ENCODE results near the gene HLA-E.
"Not testable (repeated sequence)": the region's sequence is repeated elsewhere in the genome, so short reads cannot be mapped to it uniquely, and the experiment has no call there.

Gene HLA-E

DNA sequence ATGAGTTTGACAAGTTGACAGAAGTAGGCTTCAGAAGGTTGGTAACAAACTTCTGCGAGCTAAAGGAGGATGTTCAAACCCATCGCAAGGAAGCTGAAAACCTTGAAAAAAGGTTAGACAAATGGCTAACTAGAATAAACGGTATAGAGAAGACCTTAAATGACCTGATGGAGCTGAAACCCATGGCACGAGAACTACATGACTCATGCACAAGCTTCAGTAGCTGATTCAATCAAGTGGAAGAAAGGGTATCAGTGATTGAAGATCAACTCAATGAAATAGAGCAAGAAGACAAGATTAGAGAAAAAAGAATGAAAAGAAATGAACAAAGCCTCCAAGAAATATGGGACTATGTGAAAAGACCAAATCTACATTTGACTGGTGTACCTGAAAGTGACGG lies 32.6 kb downstream of the HLA-E start:
- Mint-ChIP-seq H3K27ac (peak overlapping the region; percentile 77), H3K4me1 (peaks cover 53 to 83% of the 10 kb centered on the region in 2 donors), H3K36me3 (peaks cover 10 to 18% of the 10 kb centered on the region in 2 donors), H3K4me3 (peak overlapping the region; percentile 3 to 6)
- ATAC-seq (replicated peaks); H3K27me3 Mint-ChIP-seq; DNase-seq; H3K9me3 Mint-ChIP-seq: not testable (repeated sequence)

DNA sequence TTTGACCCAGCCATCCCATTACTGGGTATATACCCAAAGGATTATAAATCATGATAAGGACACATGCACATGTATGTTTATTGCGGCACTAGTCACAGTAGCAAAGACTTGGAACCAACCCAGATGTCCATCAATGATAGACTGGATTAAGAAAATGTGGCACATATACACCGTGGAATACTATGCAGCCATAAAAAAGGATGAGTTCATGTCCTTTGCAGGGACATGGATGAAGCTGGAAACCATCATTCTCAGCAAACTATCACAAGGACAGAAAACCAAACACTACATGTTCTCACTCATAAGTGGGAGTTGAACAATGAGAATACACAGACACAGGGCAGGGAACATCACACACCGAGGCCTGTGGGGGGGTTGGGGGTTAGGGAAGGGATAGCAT lies 37.1 kb downstream of the HLA-E start:
- H3K36me3 Mint-ChIP-seq = peaks cover 6 to 12% of the 10 kb centered on the region in 2 donors
- DNase-seq; ATAC-seq (replicated peaks); H3K27me3 Mint-ChIP-seq; H3K9me3 Mint-ChIP-seq: not testable (repeated sequence)
- H3K4me1 Mint-ChIP-seq = peaks cover 60 to 87% of the 10 kb centered on the region in 2 donors
- H3K4me3 Mint-ChIP-seq = peak overlapping the region in 1 of 2 donors; percentile 18
- peak overlapping the region; percentile 70 for H3K27ac Mint-ChIP-seq

DNA sequence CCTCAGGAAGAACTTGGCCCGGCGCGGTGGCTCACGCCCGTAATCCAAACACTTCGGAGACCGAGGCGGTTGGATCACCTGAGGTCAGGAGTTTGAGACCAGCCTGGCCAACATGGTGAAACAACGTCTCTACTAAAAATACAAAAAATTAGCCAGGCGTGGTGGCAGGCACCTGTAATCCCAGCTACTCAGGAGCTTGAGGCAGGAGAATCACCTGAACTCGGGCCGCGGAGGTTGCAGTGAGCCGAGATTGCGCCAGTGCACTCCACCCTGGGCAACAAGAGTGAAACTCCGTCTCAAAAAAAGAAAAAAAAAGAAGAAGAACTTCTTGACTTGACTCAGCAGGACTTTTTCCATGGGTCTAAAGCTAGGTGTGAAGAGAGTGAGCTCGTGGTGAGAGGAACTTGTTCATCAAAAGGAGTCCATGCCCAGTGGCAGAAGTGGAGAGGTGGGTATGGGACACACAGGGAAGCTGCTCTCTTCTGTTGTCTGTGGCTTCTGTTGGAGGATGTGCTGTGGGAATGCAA lies 40.1 kb downstream of the HLA-E start:
- H3K36me3 Mint-ChIP-seq, H3K27me3 Mint-ChIP-seq, H3K9me3 Mint-ChIP-seq: not testable (repeated sequence)
- Mint-ChIP-seq H3K4me3 (peak overlapping the region; percentile 5 to 14), H3K4me1 (peaks cover 41 to 73% of the 10 kb centered on the region in 2 donors), H3K27ac (peak overlapping the region; percentile 81)
- ATAC-seq (replicated peaks) (peak; percentile 56 to 57), DNase-seq (peak; percentile 52)

DNA sequence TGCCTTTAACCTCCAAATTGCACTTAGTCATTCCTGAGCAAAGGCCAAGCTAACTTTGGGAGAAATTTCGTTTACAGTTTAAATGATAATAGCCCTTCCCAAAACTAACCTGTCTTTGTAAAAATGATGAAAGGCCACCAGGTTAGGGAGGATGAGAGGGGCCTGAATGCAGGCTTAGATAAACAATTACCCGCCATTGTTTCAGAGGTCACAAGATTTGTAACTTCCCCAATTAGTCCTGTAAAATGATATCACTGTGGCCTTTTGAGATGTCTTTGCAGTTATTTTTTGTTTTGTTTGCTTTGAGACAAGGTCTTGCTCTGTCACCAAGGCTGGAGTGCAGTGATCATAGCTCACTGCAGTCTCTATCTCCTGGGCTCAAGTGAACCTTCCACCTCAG lies 40.7 kb downstream of the HLA-E start:
- no peaks in the 10 kb centered on the region for H3K27me3 Mint-ChIP-seq
- ATAC-seq (replicated peaks) = peak in 1 of 2 donors; percentile 4
- H3K4me1 Mint-ChIP-seq = peaks cover 35 to 67% of the 10 kb centered on the region in 2 donors
- peaks cover 1% of the 10 kb centered on the region in 2 donors for H3K9me3 Mint-ChIP-seq
- peak overlapping the region; percentile 62 for H3K27ac Mint-ChIP-seq
- no peak for DNase-seq
- H3K4me3 Mint-ChIP-seq = no peak overlapping the region
- H3K36me3 Mint-ChIP-seq = peaks cover 4 to 5% of the 10 kb centered on the region in 2 donors

DNA sequence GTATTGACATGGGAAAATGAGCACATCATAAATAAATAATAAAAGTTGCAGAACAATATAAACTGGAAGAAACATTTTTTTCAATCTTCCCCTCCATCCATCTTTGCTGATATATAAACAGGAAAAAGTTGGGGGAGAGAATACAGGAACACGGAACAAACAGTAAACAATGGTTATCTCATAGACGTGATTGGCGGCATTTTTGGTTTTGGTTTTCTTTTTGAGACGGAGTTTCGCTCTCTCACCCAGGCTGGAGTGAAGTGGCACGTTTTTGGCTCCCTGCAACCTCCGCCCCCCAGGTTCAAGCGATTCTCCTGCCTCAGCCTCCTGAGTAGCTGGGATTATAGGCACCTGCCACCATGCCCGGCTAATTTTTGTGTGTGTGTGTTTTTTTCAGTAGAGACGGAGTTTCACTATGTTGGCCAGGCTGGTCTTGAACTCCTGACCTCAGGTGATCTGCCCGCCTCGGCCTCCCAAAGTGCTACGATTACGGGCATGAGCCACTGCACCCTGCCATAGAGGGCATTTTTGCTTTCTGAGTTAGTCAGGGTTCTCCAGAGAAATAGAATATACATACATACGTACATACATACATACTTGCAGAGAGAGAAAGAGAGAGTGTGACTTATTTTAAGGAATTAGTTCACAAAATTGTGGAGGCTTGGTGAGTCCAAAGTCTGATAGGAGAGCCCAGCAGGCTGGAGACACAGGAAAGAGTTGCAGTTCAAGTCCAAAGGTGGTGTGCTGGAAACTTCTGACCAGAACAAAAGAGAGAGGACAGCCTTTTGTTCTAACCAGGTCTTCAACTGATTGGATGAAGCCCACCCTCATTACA lies 44.4 kb downstream of the HLA-E start:
- Mint-ChIP-seq H3K9me3 (no peaks in the 10 kb centered on the region), H3K27ac (no peak overlapping the region), H3K4me3 (no peak overlapping the region), H3K36me3 (peaks cover 0 to 4% of the 10 kb centered on the region in 2 donors), H3K27me3 (no peaks in the 10 kb centered on the region), H3K4me1 (peaks cover 26 to 39% of the 10 kb centered on the region in 2 donors)
- ATAC-seq (replicated peaks) (no peak), DNase-seq (no peak)

DNA sequence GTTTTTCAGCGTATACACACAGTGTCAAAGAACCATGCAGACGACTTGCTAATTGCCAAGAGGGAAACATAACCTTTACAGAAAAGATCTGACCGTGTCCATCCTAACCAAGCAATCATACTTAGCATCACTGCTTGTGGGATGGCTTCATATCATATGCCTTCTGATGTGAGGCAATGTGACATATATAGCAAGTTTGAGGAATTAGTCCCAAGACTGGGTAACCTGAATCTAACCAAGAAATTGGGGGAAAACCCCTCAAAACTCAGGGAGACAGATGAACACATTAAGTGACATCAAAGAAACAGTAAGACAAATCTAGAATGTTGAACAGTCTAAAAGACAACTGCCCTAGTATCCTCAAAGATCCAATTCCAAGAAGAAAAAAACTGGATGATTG lies 48.6 kb downstream of the HLA-E start:
- Mint-ChIP-seq H3K4me1 (peaks cover 17 to 20% of the 10 kb centered on the region in 2 donors), H3K9me3 (no peaks in the 10 kb centered on the region), H3K27me3 (no peaks in the 10 kb centered on the region), H3K36me3 (peaks cover 0 to 2% of the 10 kb centered on the region in 2 donors), H3K27ac (no peak overlapping the region), H3K4me3 (no peak overlapping the region)
- ATAC-seq (replicated peaks) (peak in 1 of 2 donors; percentile 40), DNase-seq (no peak)

DNA sequence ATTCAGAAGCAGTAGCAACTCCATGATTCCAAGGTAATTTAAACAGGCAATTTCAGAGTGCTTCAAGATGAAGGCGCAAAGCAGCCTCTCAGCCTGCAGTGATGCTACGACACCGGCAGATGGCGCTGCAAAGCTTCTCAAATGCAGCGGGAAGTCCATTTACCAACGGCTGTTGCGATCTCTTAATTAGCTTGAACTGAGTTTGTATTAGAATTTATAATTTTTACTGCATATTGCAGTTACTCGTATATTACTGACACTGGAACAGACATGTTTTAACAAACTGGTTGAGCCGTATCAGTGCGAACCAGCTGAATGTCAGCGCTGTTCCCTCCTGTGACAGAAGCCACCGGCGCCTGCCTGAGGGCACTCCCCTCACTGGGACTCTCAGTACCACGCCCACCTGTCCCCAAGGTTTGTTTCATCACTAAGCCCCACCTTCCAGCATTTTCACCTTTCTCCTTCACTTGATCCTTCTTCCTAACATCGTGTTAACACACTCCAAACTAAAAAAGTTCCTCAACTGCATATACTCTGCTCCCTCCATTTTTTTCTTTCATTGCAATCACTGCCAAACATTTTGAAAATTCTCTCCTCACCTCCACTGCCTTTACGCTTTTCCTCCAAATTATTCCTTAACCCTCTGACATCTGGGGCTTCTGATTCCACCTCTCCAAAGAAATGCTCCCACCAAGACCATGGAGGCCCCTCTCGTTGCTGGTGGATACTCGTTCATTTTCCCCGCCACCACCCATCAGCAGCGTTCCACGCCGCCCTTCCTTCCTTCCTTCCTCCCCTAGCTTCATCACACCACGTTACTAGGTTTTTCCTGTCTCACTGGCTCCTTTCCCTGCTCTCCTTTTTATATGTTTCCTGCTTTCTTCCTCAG lies 52.5 kb downstream of the HLA-E start:
- H3K4me1 Mint-ChIP-seq = peaks cover 31 to 32% of the 10 kb centered on the region in 2 donors
- no peaks in the 10 kb centered on the region for H3K27me3 Mint-ChIP-seq
- H3K27ac Mint-ChIP-seq = peak overlapping the region; percentile 53
- ATAC-seq (replicated peaks) = peak; percentile 87 to 88
- peak overlapping the region; percentile 65 to 84 for H3K4me3 Mint-ChIP-seq
- DNase-seq = peak; percentile 65
- H3K9me3 Mint-ChIP-seq = no peaks in the 10 kb centered on the region
- peaks cover 6 to 12% of the 10 kb centered on the region in 2 donors for H3K36me3 Mint-ChIP-seq

DNA sequence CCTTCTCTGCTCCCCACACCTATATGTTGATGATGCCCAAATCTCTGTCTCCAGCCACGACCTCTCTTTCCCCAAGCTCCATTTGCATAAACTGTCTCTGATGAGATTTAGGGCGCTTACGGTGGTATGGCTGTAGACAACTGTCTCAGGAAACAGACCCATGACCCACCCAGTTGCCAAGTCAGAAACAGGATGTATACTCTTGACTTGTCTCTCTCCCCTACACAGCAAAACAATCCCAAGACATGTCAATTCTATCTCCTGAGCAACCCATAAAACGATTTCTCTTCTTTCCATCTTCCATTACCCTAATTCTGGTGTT lies 53.1 kb downstream of the HLA-E start:
- peak overlapping the region; percentile 53 for H3K27ac Mint-ChIP-seq
- no peak for DNase-seq
- H3K9me3 Mint-ChIP-seq = no peaks in the 10 kb centered on the region
- H3K36me3 Mint-ChIP-seq = peaks cover 9 to 16% of the 10 kb centered on the region in 2 donors
- ATAC-seq (replicated peaks) = peak; percentile 24 to 36
- peaks cover 31 to 32% of the 10 kb centered on the region in 2 donors for H3K4me1 Mint-ChIP-seq
- peak overlapping the region; percentile 65 to 84 for H3K4me3 Mint-ChIP-seq
- H3K27me3 Mint-ChIP-seq = no peaks in the 10 kb centered on the region

DNA sequence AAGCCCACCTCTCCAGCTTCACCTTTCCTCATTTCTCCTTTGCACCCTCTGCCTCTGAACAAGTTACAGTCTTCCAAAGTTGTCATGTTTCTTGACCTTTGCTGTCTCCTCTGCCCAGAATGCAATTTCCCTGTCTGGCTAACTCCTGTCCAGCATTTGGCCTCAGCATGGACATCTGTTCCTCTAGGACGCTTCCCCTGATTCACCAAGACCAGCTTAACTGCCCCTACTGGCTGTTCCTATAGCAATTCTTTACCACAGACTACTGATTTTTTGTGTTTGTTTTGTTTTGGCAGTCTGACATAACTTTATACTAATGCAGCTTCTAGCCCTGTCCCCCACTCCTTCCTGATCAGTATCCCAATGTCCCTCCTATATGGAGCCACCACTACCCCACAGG lies 53.6 kb downstream of the HLA-E start:
- DNase-seq (no peak), ATAC-seq (replicated peaks) (no peak)
- Mint-ChIP-seq H3K9me3 (no peaks in the 10 kb centered on the region), H3K27me3 (no peaks in the 10 kb centered on the region), H3K4me1 (peaks cover 27 to 32% of the 10 kb centered on the region in 2 donors), H3K27ac (peak overlapping the region; percentile 57), H3K36me3 (peaks cover 9 to 16% of the 10 kb centered on the region in 2 donors), H3K4me3 (peak overlapping the region in 1 of 2 donors; percentile 84)

Data from stimulated activated naive B cell treated with anti-CD40 and anti-IgM and Interleukin-4, amounts not matched to agents 10 μg/mL and 1 μg/mL and 100 μg/mL, for 72 hours (primary cell).